Measurements from ENCODE around the gene NF2. TPM values are rescaled to one million over a fixed set of nuclear protein-coding genes. Genes with fewer than 3 reads are reported as not detected.

The NF2 gene
- total RNA-seq, 1 experiment from 2014 or later: 92.4 TPM

DNA sequence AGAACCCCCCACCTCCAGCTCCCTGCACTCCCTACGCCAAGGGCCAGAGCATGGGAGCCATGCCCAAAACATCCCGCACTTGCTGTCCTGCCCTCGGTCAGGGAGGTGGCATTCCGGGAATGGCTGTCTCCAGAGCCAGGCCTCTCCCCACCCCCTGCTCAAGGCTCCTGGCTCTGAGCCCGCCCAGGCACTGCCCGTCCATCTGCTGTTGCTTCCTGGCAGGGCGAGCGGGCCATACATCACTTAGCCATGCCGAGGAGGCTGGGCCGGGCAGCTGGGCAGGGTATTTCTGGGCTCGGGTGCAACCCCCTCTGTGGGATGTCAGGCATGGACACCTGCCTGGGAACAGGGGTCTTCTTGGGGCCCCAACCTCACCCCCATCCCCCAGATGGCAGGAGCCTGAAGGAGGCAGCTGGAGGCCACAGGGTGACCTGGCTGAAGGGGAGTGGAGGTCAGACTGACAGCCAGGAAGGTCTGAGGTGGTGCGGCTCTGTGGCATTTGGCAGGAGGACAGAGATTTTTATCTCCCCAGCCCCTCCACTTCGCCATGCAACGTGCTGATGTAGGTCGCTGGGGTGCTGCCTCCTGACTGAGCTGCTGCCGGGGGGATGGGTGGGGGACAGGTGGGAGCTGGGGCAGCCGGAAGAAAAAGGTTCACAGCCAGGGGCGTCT lies 107.6 kb downstream of the NF2 start:
- H3K4me1 Mint-ChIP-seq (ENCODE audit: insufficient read depth, unreplicated experiment): no peaks in the 10 kb centered on the region
- no peak overlapping the region for H3K4me3 Mint-ChIP-seq (ENCODE audit: unreplicated experiment)
- peaks cover 16% of the 10 kb centered on the region for H3K27me3 Mint-ChIP-seq (ENCODE audit: insufficient read depth, unreplicated experiment)
- intact Hi-C loops (cut with micrococcal nuclease): no loop called here
- CTCF ChIA-PET: no interaction called here
- no peaks in the 10 kb centered on the region for H3K9me3 Mint-ChIP-seq (ENCODE audit: unreplicated experiment)
- no TSS peak for BruUV-seq (replicated peaks)
- peak; percentile 38 for DNase-seq (ENCODE audit: unreplicated experiment)
- POLR2A ChIA-PET: interaction anchor here (0.6 to 1.0 kb wide), 2 partner anchors 55 to 88 kb away, joined by 3 read pairs; no protein-coding TSS in a partner anchor
- TF ChIP-seq, protein P1, sequence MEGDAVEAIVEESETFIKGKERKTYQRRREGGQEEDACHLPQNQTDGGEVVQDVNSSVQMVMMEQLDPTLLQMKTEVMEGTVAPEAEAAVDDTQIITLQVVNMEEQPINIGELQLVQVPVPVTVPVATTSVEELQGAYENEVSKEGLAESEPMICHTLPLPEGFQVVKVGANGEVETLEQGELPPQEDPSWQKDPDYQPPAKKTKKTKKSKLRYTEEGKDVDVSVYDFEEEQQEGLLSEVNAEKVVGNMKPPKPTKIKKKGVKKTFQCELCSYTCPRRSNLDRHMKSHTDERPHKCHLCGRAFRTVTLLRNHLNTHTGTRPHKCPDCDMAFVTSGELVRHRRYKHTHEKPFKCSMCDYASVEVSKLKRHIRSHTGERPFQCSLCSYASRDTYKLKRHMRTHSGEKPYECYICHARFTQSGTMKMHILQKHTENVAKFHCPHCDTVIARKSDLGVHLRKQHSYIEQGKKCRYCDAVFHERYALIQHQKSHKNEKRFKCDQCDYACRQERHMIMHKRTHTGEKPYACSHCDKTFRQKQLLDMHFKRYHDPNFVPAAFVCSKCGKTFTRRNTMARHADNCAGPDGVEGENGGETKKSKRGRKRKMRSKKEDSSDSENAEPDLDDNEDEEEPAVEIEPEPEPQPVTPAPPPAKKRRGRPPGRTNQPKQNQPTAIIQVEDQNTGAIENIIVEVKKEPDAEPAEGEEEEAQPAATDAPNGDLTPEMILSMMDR (IDR thresholded peaks at IDR 0.05; ENCODE audit: unreplicated experiment): no peak
- H3K27ac Mint-ChIP-seq (ENCODE audit: low read depth, unreplicated experiment): no peak overlapping the region
- no peaks in the 10 kb centered on the region for H3K36me3 Mint-ChIP-seq (ENCODE audit: insufficient read depth, unreplicated experiment)

DNA sequence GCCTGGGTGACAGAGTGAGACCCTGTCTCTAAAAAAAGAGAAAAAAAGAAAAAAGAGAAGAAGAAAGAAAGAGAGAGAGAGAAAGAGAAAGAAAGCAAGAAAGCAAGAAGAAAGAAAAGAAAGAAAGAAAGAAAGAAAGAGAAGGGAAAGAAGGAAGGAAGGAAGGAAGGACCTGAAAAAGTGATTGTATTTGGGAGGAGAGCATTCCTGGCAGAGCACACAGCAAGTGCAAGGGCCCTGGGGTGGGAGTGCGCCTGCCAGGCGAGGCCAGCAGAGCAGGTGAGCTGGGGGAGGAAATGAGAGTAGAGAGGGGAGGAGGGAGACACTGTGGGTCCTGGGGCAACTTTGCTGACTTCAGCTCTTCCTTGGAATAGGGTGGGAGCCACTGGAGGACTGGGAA lies 108.7 kb downstream of the NF2 start:
- no TSS peak for BruUV-seq (replicated peaks)
- peaks cover 16% of the 10 kb centered on the region for H3K27me3 Mint-ChIP-seq (ENCODE audit: insufficient read depth, unreplicated experiment)
- DNase-seq (ENCODE audit: unreplicated experiment): no peak
- no peak overlapping the region for H3K27ac Mint-ChIP-seq (ENCODE audit: low read depth, unreplicated experiment)
- H3K4me3 Mint-ChIP-seq (ENCODE audit: unreplicated experiment): no peak overlapping the region
- no peaks in the 10 kb centered on the region for H3K36me3 Mint-ChIP-seq (ENCODE audit: insufficient read depth, unreplicated experiment)
- CTCF ChIA-PET: no interaction called here
- H3K4me1 Mint-ChIP-seq (ENCODE audit: insufficient read depth, unreplicated experiment): no peaks in the 10 kb centered on the region
- intact Hi-C loops (cut with micrococcal nuclease): no loop called here
- POLR2A ChIA-PET: interaction anchor here (0.9 to 1.0 kb wide), 2 partner anchors 17 to 87 kb away, joined by 3 read pairs; no protein-coding TSS in a partner anchor
- no peaks in the 10 kb centered on the region for H3K9me3 Mint-ChIP-seq (ENCODE audit: unreplicated experiment)
- TF ChIP-seq, protein P1 (IDR thresholded peaks at IDR 0.05; ENCODE audit: unreplicated experiment): no peak

DNA sequence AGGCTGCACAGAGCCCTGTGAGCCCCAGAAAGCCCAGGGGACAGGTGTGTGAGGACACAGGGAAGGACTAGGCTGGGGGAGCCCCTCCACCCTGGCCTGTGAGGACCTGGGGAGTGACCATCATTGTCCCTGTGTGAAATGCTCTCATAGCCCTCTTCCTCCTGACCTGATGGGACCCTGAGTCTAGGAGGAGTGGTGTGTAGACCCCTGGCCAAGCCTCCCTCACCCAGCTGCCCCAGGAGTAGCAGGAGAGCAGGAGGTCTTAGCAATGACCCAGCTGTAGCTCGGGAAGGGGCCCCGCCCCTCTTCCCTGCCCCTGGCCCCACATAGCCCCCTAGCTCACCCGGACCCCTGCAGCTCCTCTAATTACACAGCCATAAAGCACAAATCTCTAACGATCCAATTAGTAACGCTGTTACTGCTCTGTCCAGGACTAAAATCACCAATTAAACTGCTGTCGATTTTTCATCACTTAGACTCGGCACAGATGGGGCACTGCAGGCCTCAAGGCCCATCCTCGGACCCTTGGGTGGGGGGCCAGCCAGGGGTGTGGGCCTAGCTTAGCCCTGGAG lies 109.8 kb downstream of the NF2 start:
- intact Hi-C loops (cut with micrococcal nuclease): no loop called here
- Mint-ChIP-seq H3K9me3 (ENCODE audit: unreplicated experiment) (no peaks in the 10 kb centered on the region), H3K27me3 (ENCODE audit: insufficient read depth, unreplicated experiment) (peaks cover 16% of the 10 kb centered on the region), H3K27ac (ENCODE audit: low read depth, unreplicated experiment) (no peak overlapping the region), H3K36me3 (ENCODE audit: insufficient read depth, unreplicated experiment) (no peaks in the 10 kb centered on the region), H3K4me3 (ENCODE audit: unreplicated experiment) (no peak overlapping the region), H3K4me1 (ENCODE audit: insufficient read depth, unreplicated experiment) (no peaks in the 10 kb centered on the region)
- BruUV-seq (replicated peaks): no TSS peak
- CTCF ChIA-PET: interaction anchor here (0.7 to 2.2 kb wide), 2 partner anchors 15 to 292 kb away, joined by 3 to 4 read pairs; no protein-coding TSS in a partner anchor
- DNase-seq (ENCODE audit: unreplicated experiment): no peak
- POLR2A ChIA-PET: no interaction called here
- TF ChIP-seq, protein P1 (IDR thresholded peaks at IDR 0.05; ENCODE audit: unreplicated experiment): no peak

DNA sequence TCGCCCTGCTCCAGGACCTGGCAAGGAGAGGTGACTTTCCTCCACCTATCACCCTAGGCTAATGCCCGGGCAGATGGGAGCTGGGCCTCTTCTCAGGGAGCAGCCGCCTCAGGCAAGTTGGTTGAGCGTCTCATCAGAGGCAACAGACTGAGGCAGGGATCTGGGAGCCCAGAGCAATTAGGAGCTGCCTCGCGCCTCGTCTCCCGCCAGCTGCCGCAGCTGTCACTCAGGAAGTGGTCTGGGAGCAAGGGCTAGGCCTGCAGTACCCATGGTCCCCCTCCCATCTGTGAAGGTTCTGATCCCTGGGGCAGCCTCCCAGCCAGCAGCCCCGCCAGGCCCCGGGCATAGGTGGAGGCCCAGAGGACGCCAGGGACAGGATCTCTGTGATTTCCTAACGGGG lies 111.8 kb downstream of the NF2 start:
- TF ChIP-seq, protein P1 (IDR thresholded peaks at IDR 0.05; ENCODE audit: unreplicated experiment): no peak
- H3K4me3 Mint-ChIP-seq (ENCODE audit: unreplicated experiment): no peak overlapping the region
- no peaks in the 10 kb centered on the region for H3K36me3 Mint-ChIP-seq (ENCODE audit: insufficient read depth, unreplicated experiment)
- DNase-seq (ENCODE audit: unreplicated experiment): no peak
- intact Hi-C loops (cut with micrococcal nuclease): loop anchor here (5.0 kb wide), 1 partner anchor 372 kb away; no protein-coding TSS in a partner anchor
- ChIA-PET CTCF (interaction anchor here (1.2 to 2.2 kb wide), 2 partner anchors 281 to 290 kb away, joined by 3 to 4 read pairs; no protein-coding TSS in a partner anchor), POLR2A (no interaction called here)
- BruUV-seq (replicated peaks): no TSS peak
- H3K4me1 Mint-ChIP-seq (ENCODE audit: insufficient read depth, unreplicated experiment): no peaks in the 10 kb centered on the region
- no peaks in the 10 kb centered on the region for H3K9me3 Mint-ChIP-seq (ENCODE audit: unreplicated experiment)
- H3K27ac Mint-ChIP-seq (ENCODE audit: low read depth, unreplicated experiment): no peak overlapping the region
- peaks cover 16% of the 10 kb centered on the region for H3K27me3 Mint-ChIP-seq (ENCODE audit: insufficient read depth, unreplicated experiment)

Data from MCF 10A (cell line).